Erythroblast (primary cell): ENCODE data around the gene SNU13.

ENCODE experiments used
- GATA1 ChIP-seq: IDR thresholded peaks from 2 replicates; pipeline ENCODE4 v1.6.1; 2011; ENCODE audit warnings: low read depth, mild to moderate bottlenecking, control low read depth, low read length, moderate library complexity
- POLR2A ChIP-seq: IDR thresholded peaks from 2 replicates; pipeline ENCODE4 v1.6.1; 2011; ENCODE audit warnings: mild to moderate bottlenecking, low read length

DNA sequence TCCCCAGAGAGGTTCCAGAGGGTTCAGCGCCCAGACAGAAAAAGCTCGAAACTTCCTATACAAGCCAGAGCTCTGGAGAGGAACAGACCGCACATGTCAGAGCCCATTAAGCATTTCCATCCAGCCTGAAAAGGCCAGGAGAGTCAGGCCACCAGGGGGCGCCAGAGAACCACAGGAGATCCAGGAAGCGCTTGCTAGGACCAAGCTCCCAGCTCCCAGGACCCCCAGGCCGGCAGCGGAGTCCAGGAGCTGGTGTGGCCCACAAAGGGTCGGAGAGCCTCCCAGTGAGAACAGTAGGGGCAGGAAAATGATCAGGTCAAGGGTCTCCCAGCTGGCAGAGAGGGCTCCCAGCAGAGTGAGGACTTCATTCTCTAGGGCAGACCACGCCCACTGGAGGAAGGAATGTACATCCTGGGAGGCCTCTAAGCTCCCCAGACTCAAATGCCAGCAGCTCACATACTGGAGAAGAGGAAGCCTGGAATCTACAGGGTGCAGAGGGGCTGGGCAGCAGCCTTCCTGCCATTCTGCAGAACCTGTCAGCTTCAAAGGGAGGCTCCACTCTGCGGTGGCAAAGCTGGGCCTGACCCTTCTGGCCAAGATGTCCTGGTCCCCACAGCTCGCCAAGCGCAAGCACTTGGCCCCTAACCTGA lies 8.6 kb upstream of the SNU13 start:
- TF ChIP-seq POLR2A = no peak
- TF ChIP-seq GATA1 = no peak
